Fibroblast of mammary gland (primary cell): ENCODE measurements around the gene VAMP3.

Experiments used
- DNase-seq: peaks from one replicate; pipeline ENCODE4 v3.0.0-alpha.2; 2010; ENCODE audit warnings: low read depth
- H3K4me3 ChIP-seq: 2 replicates; pipeline ENCODE4 v1.5.1; 2011; ENCODE audit warnings: low read depth, mild to moderate bottlenecking, low read length, moderate library complexity; ENCODE audit not compliant: control insufficient read depth
- TF ChIP-seq, protein P1 (sequence below): conservative IDR thresholded peaks from 2 replicates; pipeline ENCODE4 v1.5.1; 2011; ENCODE audit warnings: low read depth, low read length, inconsistent platforms; ENCODE audit not compliant: control insufficient read depth, insufficient read depth

VAMP3 gene

DNA sequence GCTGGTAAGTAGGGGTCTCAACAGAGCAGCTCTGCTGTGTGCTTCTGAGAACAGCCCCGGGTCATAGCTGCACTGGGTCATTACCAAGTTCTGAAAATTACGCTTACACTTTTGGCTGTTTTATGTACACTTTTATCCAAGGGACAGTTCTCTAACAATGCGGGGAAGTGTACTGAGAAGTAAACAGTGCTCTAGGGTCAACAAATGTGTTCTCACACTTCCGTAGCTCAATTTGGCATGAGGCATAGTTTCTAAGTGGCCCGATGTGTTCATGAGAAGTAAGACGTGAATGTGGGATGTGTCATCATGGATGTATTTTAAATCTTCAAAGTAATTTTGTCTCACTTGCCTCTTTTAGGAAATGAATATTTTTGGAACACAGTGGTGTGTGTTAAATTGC is 10.9 kb upstream of the VAMP3 start:
- no peak overlapping the region for H3K4me3 ChIP-seq
- DNase-seq, result no peak
- TF ChIP-seq, protein P1, sequence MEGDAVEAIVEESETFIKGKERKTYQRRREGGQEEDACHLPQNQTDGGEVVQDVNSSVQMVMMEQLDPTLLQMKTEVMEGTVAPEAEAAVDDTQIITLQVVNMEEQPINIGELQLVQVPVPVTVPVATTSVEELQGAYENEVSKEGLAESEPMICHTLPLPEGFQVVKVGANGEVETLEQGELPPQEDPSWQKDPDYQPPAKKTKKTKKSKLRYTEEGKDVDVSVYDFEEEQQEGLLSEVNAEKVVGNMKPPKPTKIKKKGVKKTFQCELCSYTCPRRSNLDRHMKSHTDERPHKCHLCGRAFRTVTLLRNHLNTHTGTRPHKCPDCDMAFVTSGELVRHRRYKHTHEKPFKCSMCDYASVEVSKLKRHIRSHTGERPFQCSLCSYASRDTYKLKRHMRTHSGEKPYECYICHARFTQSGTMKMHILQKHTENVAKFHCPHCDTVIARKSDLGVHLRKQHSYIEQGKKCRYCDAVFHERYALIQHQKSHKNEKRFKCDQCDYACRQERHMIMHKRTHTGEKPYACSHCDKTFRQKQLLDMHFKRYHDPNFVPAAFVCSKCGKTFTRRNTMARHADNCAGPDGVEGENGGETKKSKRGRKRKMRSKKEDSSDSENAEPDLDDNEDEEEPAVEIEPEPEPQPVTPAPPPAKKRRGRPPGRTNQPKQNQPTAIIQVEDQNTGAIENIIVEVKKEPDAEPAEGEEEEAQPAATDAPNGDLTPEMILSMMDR, result no peak

GRCh38 chr1:7761103-7761502 is 10.0 kb upstream of the VAMP3 start:
- TF ChIP-seq, protein P1, result no peak
- no peak for DNase-seq
- no peak overlapping the region for H3K4me3 ChIP-seq

GRCh38 chr1:7767176-7767575 is 3.9 kb upstream of the VAMP3 start:
- DNase-seq, result no peak
- H3K4me3 ChIP-seq, result no peak overlapping the region
- TF ChIP-seq, protein P1, result no peak

DNA sequence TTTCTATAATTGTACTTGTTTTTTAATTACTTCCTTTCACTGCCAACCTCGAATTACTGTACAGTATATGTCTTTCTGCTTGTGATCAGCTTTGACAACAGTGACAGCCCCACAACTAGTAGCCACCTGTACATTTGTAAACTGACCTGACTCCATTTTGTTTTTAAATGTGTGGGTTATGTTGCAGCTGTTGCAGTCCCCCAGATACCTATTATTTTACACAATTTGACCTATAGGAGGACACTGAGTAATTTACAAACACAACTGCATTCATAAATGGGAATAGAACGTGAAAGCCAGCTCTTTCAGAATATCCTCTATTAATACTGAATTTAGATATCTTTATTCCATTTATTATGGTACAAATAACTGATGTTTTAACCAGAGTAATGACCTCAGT is 2.5 kb upstream of the VAMP3 start:
- no peak for DNase-seq
- TF ChIP-seq, protein P1, result no peak
- no peak overlapping the region for H3K4me3 ChIP-seq

DNA sequence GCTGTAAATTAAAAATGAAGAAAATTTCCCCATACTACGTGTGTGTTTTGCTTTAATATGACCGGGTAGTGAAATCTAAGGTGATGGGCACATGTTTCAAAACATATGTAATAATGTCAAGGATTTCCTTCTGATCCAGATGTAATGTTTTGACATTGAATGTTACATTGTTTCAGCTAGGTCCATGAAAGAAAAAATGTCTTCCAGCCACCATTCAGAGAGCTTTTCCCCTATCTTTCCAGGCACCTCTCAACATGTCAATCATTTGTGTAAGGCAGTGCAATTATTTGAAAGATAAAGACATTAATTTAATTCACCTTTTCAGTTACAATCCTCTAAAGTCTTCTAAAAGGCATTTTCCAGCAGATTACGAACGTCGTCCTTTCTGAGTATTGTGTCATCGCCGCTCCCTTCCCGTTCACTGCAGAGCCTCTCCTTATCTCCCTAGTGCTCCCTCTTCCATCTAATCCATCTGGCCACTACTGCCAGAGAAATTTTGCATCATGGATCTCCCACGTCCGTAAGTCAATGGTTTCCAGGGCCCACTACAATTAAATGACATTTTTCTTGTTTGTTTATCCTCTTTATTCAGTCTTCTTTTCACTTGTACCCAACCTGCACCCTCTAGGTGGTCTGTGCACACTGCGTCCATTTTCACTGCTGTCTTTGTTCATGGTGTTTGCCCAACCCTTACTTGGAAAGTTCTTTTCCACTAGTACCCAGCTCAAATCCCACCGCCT is 1.3 kb upstream of the VAMP3 start:
- TF ChIP-seq, protein P1, result no peak
- no peak overlapping the region for H3K4me3 ChIP-seq
- DNase-seq, result no peak

DNA sequence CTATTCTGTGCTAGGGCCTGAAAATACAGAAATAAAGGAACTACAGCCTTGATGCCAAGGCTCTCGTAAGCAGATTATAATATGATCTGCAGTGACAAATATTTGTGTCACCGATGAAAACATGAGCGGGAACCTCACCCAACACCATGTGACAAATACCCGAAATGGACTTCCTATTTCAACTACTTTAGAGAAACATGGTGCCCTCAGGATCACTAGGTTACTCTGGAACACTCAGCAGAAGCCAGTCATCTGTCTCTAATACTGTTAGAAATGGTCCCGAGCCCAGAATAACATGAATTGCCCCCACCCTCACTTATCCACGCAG is 463 bp upstream of the VAMP3 start:
- DNase-seq, result no peak
- TF ChIP-seq, protein P1, result no peak
- H3K4me3 ChIP-seq, result peak overlapping the region; percentile 87
